ENCODE measurements around the gene CREB5.

DNA sequence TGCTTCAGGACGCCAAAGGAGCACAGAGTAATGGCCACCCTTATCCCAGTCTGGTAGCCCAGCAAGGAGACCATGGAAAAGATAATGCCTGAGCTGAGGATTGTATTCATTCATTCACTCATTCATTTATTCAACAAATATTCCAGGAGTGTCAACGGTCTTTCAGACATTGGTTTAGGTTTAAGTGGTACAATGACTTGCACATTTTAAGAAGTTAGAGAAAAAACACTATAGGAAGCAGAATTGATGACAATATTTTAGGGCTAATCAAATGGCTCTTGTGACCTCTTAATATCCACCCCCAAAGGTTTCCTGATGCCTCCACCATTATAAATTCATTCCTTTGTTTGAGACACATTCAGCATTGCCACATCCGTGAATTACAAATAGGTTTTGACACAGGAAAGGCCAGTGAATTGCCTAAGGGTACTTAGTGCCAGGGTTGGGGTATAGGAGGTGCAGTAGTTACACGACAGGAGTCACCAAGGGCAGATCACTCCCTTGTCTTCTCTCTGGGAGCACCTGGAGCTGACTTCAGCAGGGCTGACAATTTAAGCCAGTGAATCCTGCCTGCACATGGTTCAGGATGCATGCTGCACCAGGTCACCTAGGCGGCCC, 269.5 kb downstream of the CREB5 start:
- TF ChIP-seq, protein P1, sequence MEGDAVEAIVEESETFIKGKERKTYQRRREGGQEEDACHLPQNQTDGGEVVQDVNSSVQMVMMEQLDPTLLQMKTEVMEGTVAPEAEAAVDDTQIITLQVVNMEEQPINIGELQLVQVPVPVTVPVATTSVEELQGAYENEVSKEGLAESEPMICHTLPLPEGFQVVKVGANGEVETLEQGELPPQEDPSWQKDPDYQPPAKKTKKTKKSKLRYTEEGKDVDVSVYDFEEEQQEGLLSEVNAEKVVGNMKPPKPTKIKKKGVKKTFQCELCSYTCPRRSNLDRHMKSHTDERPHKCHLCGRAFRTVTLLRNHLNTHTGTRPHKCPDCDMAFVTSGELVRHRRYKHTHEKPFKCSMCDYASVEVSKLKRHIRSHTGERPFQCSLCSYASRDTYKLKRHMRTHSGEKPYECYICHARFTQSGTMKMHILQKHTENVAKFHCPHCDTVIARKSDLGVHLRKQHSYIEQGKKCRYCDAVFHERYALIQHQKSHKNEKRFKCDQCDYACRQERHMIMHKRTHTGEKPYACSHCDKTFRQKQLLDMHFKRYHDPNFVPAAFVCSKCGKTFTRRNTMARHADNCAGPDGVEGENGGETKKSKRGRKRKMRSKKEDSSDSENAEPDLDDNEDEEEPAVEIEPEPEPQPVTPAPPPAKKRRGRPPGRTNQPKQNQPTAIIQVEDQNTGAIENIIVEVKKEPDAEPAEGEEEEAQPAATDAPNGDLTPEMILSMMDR (conservative IDR thresholded peaks at IDR 0.05; ENCODE audit: low read depth, low read length): no peak
- TF ChIP-seq EZH2phosphoT487 (IDR thresholded peaks at IDR 0.05; ENCODE audit: borderline replicate concordance, low read length) (no peak), EZH2 (IDR thresholded peaks at IDR 0.05; ENCODE audit: low read length, unreplicated experiment) (no peak)

All from PC-3 (cell line).